IPS-18a (cell line): ENCODE data around the gene DYSF.

Source experiments
- H3K27ac ChIP-seq: one replicate; pipeline ENCODE4 v1.5.1; 2013; ENCODE audit warnings: low read length
- H3K27me3 ChIP-seq: one replicate; pipeline ENCODE4 v1.6.1; 2013; ENCODE audit warnings: mild to moderate bottlenecking, low read length; ENCODE audit not compliant: control insufficient read depth, insufficient read depth
- H3K36me3 ChIP-seq: one replicate; pipeline ENCODE4 v1.6.1; 2013; ENCODE audit warnings: low read depth, low read length; ENCODE audit not compliant: control insufficient read depth
- H3K4me1 ChIP-seq: one replicate; pipeline ENCODE4 v1.6.1; 2013; ENCODE audit warnings: low read depth, low read length; ENCODE audit not compliant: control insufficient read depth
- H3K4me3 ChIP-seq: one replicate; pipeline ENCODE4 v1.5.1; 2013; ENCODE audit warnings: low read length
- H3K9ac ChIP-seq: one replicate; pipeline ENCODE4 v1.6.1; 2013; ENCODE audit warnings: mild to moderate bottlenecking, low read length, moderate library complexity
- H3K9me3 ChIP-seq: one replicate; pipeline ENCODE4 v1.6.1; 2013; ENCODE audit warnings: low read depth, low read length; ENCODE audit not compliant: control insufficient read depth

Gene DYSF

DNA sequence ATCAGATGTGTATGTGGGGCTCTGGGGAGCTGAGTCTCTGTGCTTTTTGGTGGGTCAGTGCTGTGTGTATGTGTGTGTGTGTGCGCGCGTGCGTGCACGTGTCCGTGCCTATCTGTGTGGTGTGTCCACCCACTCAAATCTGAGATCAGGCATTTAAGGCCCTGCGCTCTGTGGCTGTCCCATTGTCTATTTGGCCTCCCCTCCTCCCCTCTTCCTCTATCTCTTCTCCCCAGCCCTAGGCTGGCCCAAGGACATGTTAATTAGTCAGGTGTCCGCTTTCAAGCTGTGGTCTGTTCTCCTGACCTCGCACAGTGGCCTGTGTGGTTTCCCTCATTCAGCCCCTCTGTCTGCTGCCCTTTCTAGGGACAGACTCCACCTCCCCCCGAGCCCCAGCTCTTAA lies 136.4 kb downstream of the DYSF start:
- Histone ChIP-seq H3K9me3 (no peaks in the 10 kb centered on the region), H3K27me3 (no peaks in the 10 kb centered on the region), H3K36me3 (no peaks in the 10 kb centered on the region), H3K4me1 (peaks cover 10% of the 10 kb centered on the region), H3K4me3 (no peak overlapping the region), H3K27ac (no peak overlapping the region), H3K9ac (no peak overlapping the region)

DNA sequence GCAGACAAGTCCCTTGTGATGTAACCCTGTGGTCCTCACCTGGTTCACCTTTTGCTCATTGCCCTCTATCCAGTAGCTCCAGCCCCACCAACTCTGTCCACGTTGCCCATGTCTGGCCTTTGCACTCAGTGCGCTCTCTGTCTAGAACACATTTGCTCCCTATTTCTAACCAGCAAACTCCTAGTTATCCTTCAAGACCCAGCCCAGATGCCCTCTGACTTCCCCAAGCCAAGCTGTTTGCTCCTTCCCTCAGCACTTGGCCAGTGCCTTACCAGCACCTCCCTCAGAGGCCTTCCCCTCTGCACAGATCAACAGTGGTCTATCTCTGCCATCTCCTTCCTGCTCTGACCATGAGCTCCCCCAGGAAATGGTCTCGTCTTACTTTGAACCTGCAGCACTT lies 137.7 kb downstream of the DYSF start:
- H3K27ac ChIP-seq: no peak overlapping the region
- H3K9ac ChIP-seq: no peak overlapping the region
- H3K4me1 ChIP-seq: peaks cover 10% of the 10 kb centered on the region
- H3K36me3 ChIP-seq: no peaks in the 10 kb centered on the region
- H3K4me3 ChIP-seq: no peak overlapping the region
- H3K27me3 ChIP-seq: no peaks in the 10 kb centered on the region
- H3K9me3 ChIP-seq: no peaks in the 10 kb centered on the region

DNA sequence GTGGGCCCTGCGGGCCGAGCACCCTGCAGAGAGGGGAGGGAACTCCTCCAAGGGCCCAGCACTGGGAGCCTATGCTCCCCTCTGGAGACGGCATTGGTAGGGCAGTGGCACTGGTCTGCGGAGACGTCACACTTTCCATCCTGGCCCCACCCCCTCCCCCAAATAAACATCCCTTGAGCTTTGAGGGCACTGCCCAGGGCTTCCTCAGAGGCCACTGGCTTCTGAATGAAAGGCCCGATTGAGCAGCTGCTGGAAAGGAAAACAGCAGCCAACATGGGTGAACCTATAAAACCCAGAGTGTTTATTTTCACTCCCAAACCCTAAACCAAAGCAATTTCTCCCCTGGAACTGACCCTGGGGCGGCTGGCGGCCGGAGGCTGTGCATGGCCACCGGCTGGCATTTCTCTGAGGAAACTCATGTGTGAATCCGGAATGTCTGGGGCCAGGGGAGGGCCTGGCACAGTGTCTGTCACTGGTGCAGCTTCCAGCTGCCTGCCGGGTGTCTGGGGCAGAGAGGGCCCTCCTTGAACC lies 138.9 kb downstream of the DYSF start:
- no peaks in the 10 kb centered on the region for H3K36me3 ChIP-seq

DNA sequence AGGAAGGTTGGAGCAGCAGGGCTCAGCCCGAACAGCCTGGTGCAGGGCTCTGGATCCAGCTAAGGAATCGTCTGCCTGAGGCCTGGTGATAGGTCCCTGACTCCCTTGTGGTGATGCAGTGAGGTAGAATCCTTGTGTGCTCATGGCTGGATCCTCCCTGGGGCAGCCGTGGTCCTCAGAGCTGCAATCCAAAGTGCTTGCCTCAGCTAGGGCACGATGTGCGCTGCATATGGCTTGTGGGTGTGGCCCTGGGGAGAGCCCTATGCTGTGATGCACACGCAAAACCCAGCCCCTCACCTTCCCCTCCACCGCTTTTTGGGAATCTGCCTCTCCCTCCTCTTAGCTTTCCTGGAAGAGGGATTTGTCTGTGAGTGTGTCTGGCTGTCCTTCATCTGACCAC lies 142.2 kb downstream of the DYSF start:
- no peak overlapping the region for H3K4me3 ChIP-seq
- H3K27me3 ChIP-seq: no peaks in the 10 kb centered on the region
- H3K27ac ChIP-seq: no peak overlapping the region
- H3K9me3 ChIP-seq: no peaks in the 10 kb centered on the region
- no peak overlapping the region for H3K9ac ChIP-seq
- no peaks in the 10 kb centered on the region for H3K36me3 ChIP-seq
- H3K4me1 ChIP-seq: peaks cover 2% of the 10 kb centered on the region

More for the DNA sequence above, 138.9 kb downstream of the DYSF start:
- H3K9ac ChIP-seq: no peak overlapping the region
- H3K27ac ChIP-seq: no peak overlapping the region
- H3K4me3 ChIP-seq: no peak overlapping the region
- no peaks in the 10 kb centered on the region for H3K9me3 ChIP-seq
- no peaks in the 10 kb centered on the region for H3K27me3 ChIP-seq
- H3K4me1 ChIP-seq: peaks cover 10% of the 10 kb centered on the region

DNA sequence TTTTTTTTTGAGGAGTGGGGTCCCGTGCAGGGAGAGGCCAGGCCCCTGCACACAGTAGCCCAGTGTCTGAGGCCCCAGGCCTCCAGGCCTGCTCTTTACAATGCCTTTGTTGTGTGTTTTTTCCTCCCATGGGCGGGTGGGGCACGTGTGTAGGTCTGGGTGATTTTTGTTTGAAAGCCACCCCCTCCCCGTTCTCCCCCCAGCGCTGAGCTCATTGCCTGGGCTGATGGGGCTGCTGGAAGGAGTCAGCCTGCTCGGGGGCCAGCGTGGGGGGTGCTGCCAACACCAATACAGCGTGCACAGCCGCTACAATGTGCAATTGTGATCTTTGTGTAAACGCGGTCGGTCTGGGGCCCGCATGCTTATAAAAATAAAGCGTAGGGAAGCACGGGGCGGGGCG lies 142.7 kb downstream of the DYSF start:
- Histone ChIP-seq H3K4me1 (peaks cover 2% of the 10 kb centered on the region), H3K27me3 (no peaks in the 10 kb centered on the region)

DNA sequence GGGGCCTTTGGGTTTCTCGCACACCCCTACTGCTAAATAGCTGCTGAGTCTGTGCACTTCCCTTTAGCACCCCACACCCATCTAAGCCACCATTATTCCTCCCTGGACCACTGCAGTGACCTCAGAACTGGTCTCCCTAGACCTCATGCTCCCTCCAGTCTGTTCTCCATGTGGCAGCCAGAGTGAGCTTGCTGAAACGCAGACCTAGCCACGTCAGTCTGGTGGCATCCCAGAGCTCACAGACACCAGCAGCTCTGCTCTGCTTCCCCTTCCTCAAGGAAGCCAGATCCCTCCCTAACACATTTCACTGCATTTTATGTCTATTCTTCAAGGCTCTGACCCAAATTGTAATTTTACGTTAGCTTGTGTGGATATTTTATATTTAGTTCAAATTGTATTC lies 144.4 kb downstream of the DYSF start:
- H3K9ac ChIP-seq: no peak overlapping the region
- H3K4me3 ChIP-seq: no peak overlapping the region
- no peaks in the 10 kb centered on the region for H3K36me3 ChIP-seq
- no peaks in the 10 kb centered on the region for H3K9me3 ChIP-seq
- no peaks in the 10 kb centered on the region for H3K4me1 ChIP-seq
- no peaks in the 10 kb centered on the region for H3K27me3 ChIP-seq
- no peak overlapping the region for H3K27ac ChIP-seq

More for the DNA sequence above, 142.7 kb downstream of the DYSF start:
- Histone ChIP-seq H3K27ac (no peak overlapping the region), H3K9ac (no peak overlapping the region), H3K9me3 (no peaks in the 10 kb centered on the region), H3K4me3 (no peak overlapping the region), H3K36me3 (no peaks in the 10 kb centered on the region)

DNA sequence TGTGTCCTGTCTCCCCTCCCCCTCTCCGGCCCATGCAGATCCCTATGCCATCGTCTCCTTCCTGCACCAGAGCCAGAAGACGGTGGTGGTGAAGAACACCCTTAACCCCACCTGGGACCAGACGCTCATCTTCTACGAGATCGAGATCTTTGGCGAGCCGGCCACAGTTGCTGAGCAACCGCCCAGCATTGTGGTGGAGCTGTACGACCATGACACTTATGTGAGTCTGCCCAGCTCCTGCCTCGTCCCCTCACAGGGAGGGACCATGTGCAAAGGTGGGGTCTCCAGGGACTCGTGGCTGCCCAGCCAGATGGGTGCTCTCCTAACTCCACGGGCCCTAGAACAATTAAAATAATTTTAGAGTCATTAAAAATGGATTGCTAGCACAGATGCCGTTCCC lies 145.2 kb downstream of the DYSF start:
- H3K36me3 ChIP-seq: no peaks in the 10 kb centered on the region
- no peaks in the 10 kb centered on the region for H3K27me3 ChIP-seq
- no peak overlapping the region for H3K27ac ChIP-seq
- H3K4me1 ChIP-seq: no peaks in the 10 kb centered on the region
- no peak overlapping the region for H3K9ac ChIP-seq
- H3K9me3 ChIP-seq: no peaks in the 10 kb centered on the region
- no peak overlapping the region for H3K4me3 ChIP-seq

DNA sequence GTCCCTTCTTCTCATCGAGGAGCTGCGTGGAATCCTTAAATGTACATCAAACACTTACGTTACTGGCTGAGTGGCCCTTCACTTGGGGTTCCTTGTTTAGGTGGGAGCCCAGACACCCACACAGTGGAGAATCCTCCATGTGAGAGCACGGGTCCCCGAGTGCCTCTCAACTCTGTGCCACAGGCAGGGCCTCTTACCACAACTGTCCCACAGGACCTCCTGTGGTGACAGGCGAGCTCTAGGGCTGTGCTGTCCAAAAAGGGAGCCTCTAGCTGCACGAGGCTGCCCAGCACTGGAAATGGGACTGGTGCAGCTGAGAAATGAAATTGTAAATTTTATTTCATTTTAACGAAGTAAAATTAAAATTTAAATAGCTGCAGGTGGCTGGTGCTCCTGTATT lies 145.7 kb downstream of the DYSF start:
- no peaks in the 10 kb centered on the region for H3K36me3 ChIP-seq
- no peaks in the 10 kb centered on the region for H3K4me1 ChIP-seq
- H3K27ac ChIP-seq: no peak overlapping the region
- no peaks in the 10 kb centered on the region for H3K9me3 ChIP-seq
- H3K4me3 ChIP-seq: no peak overlapping the region
- H3K9ac ChIP-seq: no peak overlapping the region
- H3K27me3 ChIP-seq: no peaks in the 10 kb centered on the region

DNA sequence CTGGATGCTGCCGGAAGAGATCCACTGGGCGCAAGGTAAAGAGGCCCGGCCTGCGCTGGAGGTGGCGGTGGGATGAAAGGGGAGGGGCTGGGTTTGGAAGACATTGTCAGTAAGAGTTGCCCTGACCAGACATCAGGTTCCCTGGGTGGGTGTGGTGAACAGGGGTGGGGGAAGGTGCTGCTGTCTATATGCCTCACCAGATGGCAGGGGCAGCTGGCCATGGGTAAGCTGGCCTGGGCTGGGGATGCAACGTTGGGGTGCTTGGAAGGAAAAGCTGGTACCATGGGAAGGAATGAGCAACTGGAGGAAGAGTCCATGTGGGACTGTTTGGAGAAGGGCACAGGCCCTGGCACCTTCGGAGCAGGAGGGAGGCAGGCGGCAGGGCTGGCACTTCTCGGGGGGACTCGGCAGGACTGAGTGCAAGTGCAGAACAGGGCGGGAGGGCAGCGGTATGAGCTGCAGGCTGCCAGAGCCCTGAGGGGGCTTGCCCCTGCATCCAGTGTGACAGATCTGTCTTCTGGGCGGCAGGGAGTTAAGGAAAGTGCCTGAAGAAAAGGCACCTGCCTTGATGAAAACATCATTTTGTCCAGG lies 146.4 kb downstream of the DYSF start:
- no peak overlapping the region for H3K4me3 ChIP-seq
- H3K9me3 ChIP-seq: no peaks in the 10 kb centered on the region
- H3K27ac ChIP-seq: no peak overlapping the region

DNA sequence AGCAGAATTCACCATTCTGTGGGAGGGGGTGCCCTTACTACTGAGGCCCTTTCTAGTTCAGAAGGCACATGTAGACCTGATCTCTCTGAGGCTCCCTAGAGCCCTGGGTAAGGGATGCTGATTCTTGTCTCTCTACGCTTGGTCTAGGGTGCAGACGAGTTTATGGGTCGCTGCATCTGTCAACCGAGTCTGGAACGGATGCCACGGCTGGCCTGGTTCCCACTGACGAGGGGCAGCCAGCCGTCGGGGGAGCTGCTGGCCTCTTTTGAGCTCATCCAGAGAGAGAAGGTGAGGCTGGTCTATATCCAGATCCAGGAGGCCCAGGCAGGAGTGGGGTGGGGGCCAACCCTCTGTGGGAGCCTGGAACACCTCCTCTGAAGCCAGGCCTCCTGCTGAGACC lies 147.2 kb downstream of the DYSF start:
- Histone ChIP-seq H3K9ac (no peak overlapping the region), H3K36me3 (no peaks in the 10 kb centered on the region), H3K4me1 (peaks cover 6% of the 10 kb centered on the region), H3K27me3 (no peaks in the 10 kb centered on the region), H3K4me3 (no peak overlapping the region), H3K27ac (no peak overlapping the region), H3K9me3 (no peaks in the 10 kb centered on the region)

More for the DNA sequence above, 146.4 kb downstream of the DYSF start:
- Histone ChIP-seq H3K4me1 (no peaks in the 10 kb centered on the region), H3K9ac (no peak overlapping the region), H3K27me3 (no peaks in the 10 kb centered on the region), H3K36me3 (no peaks in the 10 kb centered on the region)

DNA sequence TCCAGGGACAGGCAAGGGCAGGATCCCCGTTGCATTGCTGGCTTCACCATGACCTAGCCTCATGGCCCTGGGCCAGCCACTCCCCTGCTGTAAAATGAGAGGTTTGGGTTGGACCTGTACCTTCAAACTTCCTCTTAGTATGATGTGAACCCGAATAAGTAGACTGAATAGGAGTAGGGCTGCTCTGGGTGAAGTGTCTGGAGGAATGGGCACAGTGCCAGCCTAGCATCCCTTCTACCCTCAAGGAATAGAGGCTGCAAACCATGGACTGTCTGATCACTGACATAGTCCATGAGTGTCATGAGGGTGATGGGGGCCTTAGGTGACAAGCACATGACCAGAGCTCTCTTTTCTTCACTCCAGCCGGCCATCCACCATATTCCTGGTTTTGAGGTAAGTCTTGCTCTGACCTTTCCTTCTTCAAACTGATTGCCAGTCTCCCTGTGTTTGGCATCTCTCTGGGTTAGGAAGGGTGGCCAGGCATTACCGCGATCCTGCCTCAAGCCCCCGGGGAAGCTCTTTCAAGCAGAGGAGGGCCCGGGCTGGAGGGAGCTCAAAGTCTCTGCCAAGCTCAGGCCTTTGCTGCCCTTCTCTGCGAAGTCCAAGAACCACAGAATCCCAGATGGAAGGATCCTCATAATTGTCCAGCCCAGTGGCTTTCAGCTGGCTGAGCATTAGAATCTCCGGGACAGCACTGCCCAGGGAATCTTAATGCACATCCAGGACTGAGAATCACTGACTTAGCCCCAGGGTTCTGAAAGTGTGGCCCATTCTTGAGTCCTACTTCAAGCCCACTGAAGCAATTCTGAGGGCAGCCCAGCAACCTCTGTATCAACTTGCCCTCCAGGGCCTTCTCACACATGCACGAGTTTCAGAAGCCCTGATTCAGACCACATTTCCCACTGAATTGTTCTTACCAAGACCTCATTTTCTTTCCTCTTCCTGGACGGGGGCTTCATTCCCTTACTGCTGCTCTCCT lies 148.1 kb downstream of the DYSF start:
- H3K27ac ChIP-seq: no peak overlapping the region

More for the DNA sequence above, 148.1 kb downstream of the DYSF start:
- Histone ChIP-seq H3K27me3 (no peaks in the 10 kb centered on the region), H3K4me1 (peaks cover 10% of the 10 kb centered on the region), H3K36me3 (no peaks in the 10 kb centered on the region), H3K9ac (no peak overlapping the region), H3K4me3 (no peak overlapping the region), H3K9me3 (no peaks in the 10 kb centered on the region)
